H1 (cell line): ENCODE data around the gene SLC9A2. TPM values are rescaled to one million over a fixed set of nuclear protein-coding genes. Genes with fewer than 3 reads are reported as not detected.

Source experiments
- CTCF ChIA-PET: fragments of 300-600 bp; sonication (Branson Sonifier 250); formaldehyde crosslinking; loops from one replicate; lab custom pipeline; 2021; ENCODE audit not compliant: partially characterized antibody; lab: Charles Lee
- POLR2A ChIA-PET: fragments of 300-600 bp; sonication (Branson Sonifier 250); formaldehyde crosslinking; loops from one replicate; lab custom pipeline; 2021; ENCODE audit warnings: inconsistent platforms; ENCODE audit not compliant: partially characterized antibody; lab: Charles Lee
- DNase-seq, 2 experiments: peaks; one replicate each; pipeline versions ENCODE4 v3.0.0 to v3.0.0-alpha.2; 2010 to 2022; ENCODE audit warnings: low spot score in 2 of 2, low read depth in 1 of 2, mixed read lengths in 1 of 2
- FAIRE-seq: peaks from 2 replicates; lab custom pipeline; 2011; peaks lifted over from hg19 to GRCh38; lab: Jason Lieb, UNC
- H2AFZ ChIP-seq: 2 replicates; pipeline ENCODE4 v1.8.1; 2012; ENCODE audit warnings: low read length, inconsistent platforms
- H2AK5ac ChIP-seq: 2 replicates; pipeline ENCODE4 v1.6.1; 2013; ENCODE audit warnings: low read depth, low read length
- H2BK120ac ChIP-seq: replicated peaks from 2 replicates; pipeline ENCODE3; 2013; ENCODE audit warnings: low read depth, low read length, inconsistent platforms
- H2BK12ac ChIP-seq: 2 replicates; pipeline ENCODE4 v1.6.1; 2013; ENCODE audit warnings: low read depth, low read length
- H2BK15ac ChIP-seq: 2 replicates; pipeline ENCODE4 v1.6.1; 2013; ENCODE audit warnings: low read length
- H2BK20ac ChIP-seq: 2 replicates; pipeline ENCODE4 v1.6.1; 2013; ENCODE audit warnings: low read length
- H2BK5ac ChIP-seq: 2 replicates; pipeline ENCODE4 v1.6.1; 2013; ENCODE audit warnings: low read depth, low read length
- H3K14ac ChIP-seq: 2 replicates; pipeline ENCODE4 v1.6.1; 2013; ENCODE audit warnings: inconsistent platforms; ENCODE audit not compliant: insufficient read length
- H3K18ac ChIP-seq: 2 replicates; pipeline ENCODE4 v1.6.1; 2013; ENCODE audit warnings: low read length; ENCODE audit errors: extremely low read depth
- H3K23ac ChIP-seq: 2 replicates; pipeline ENCODE4 v1.6.1; 2013; ENCODE audit warnings: inconsistent platforms; ENCODE audit not compliant: insufficient read length
- H3K23me2 ChIP-seq: 2 replicates; pipeline ENCODE4 v1.6.1; 2013; ENCODE audit warnings: low read depth, low read length
- H3K27ac ChIP-seq: 2 replicates; pipeline ENCODE4 v1.6.1; 2011; ENCODE audit warnings: low read depth, low read length, inconsistent platforms
- H3K27me3 ChIP-seq, 4 experiments: replicated peaks in 1 of 4; 1 replicate in 1 of 4; 2 replicates in 3 of 4; pipeline versions ENCODE4 v1.6.1 to v1.8.1; 2011 to 2013; ENCODE audit warnings: low read length in 3 of 4, mild to moderate bottlenecking in 3 of 4, inconsistent platforms in 2 of 4, mixed read lengths in 2 of 4, moderate library complexity in 1 of 4; ENCODE audit not compliant: control insufficient read depth in 3 of 4, insufficient read depth in 3 of 4; ENCODE audit errors: extremely low read depth in 1 of 4
- H3K36me3 ChIP-seq, 4 experiments: 2 replicates each; pipeline versions ENCODE4 v1.6.1 to v1.8.1; 2011 to 2013; ENCODE audit warnings: mild to moderate bottlenecking in 4 of 4, low read length in 3 of 4, moderate library complexity in 2 of 4, control low read depth in 1 of 4, inconsistent platforms in 1 of 4; ENCODE audit not compliant: insufficient read depth in 4 of 4, control insufficient read depth in 2 of 4
- H3K4ac ChIP-seq: replicated peaks from 2 replicates; pipeline ENCODE3; 2013; ENCODE audit warnings: low read length, low read depth, mixed read lengths, inconsistent platforms; ENCODE audit not compliant: insufficient read length
- H3K4me1 ChIP-seq, 4 experiments: replicated peaks in 1 of 4; 1 replicate in 1 of 4; 2 replicates in 3 of 4; pipeline versions ENCODE4 v1.6.1 to v1.8.1; 2011 to 2013; ENCODE audit warnings: low read length in 3 of 4, inconsistent platforms in 2 of 4, mixed read lengths in 1 of 4; ENCODE audit not compliant: insufficient read depth in 4 of 4, control insufficient read depth in 3 of 4
- H3K4me2 ChIP-seq, 2 experiments: 2 replicates each; pipeline versions ENCODE4 v1.6.1 to v1.8.1; 2011 to 2013; ENCODE audit warnings: low read depth in 2 of 2, low read length in 2 of 2, control low read depth in 1 of 2, inconsistent platforms in 1 of 2, mild to moderate bottlenecking in 1 of 2; ENCODE audit not compliant: insufficient read depth in 1 of 2
- H3K4me3 ChIP-seq, 4 experiments: fragments of 200-600, 300-600 bp in 1 of 4; sonication (generic), shearing (Covaris generic), sonication (Bioruptor Twin) in 1 of 4; 2 replicates each; pipeline versions ENCODE4 v1.5.1 to v1.8.1; 2011 to 2016; ENCODE audit warnings: low read length in 4 of 4, low read depth in 3 of 4, control low read depth in 2 of 4, inconsistent platforms in 2 of 4, mild to moderate bottlenecking in 2 of 4, mixed read lengths in 1 of 4, moderate library complexity in 1 of 4; ENCODE audit not compliant: insufficient read depth in 2 of 4; ENCODE audit errors: extremely low read depth in 1 of 4
- H3K56ac ChIP-seq: replicated peaks from 2 replicates; pipeline ENCODE3; 2013; ENCODE audit warnings: low read depth, mild to moderate bottlenecking, mixed read lengths, low read length, inconsistent platforms; ENCODE audit not compliant: insufficient read length
- H3K79me1 ChIP-seq: 2 replicates; pipeline ENCODE4 v1.6.1; 2013; ENCODE audit warnings: low read depth, low read length, control low read depth
- H3K79me2 ChIP-seq, 2 experiments: 2 replicates each; pipeline versions ENCODE4 v1.6.1 to v1.8.1; 2012 to 2013; ENCODE audit warnings: low read length in 2 of 2, mild to moderate bottlenecking in 2 of 2, inconsistent platforms in 1 of 2; ENCODE audit not compliant: insufficient read depth in 2 of 2, control insufficient read depth in 1 of 2
- H3K9ac ChIP-seq, 4 experiments: replicated peaks in 1 of 4; 1 replicate in 1 of 4; 2 replicates in 3 of 4; pipeline versions ENCODE4 v1.6.1 to v1.8.1; 2011 to 2013; ENCODE audit warnings: low read depth in 3 of 4, low read length in 3 of 4, control low read depth in 2 of 4, mild to moderate bottlenecking in 2 of 4, moderate library complexity in 2 of 4, inconsistent platforms in 1 of 4; ENCODE audit errors: extremely low read depth in 1 of 4
- H3K9me3 ChIP-seq, 2 experiments: 2 replicates each; pipeline versions ENCODE4 v1.6.1 to v1.8.1; 2012 to 2013; ENCODE audit warnings: mild to moderate bottlenecking in 2 of 2, moderate library complexity in 2 of 2, control low read depth in 1 of 2, inconsistent platforms in 1 of 2, low read depth in 1 of 2, low read length in 1 of 2, mixed read lengths in 1 of 2; ENCODE audit not compliant: insufficient read depth in 2 of 2
- H4K20me1 ChIP-seq, 2 experiments: replicated peaks in 1 of 2; 2 replicates each; pipeline versions ENCODE3 to v1.8.1; 2011 to 2013; ENCODE audit warnings: inconsistent platforms in 2 of 2, low read length in 2 of 2, mild to moderate bottlenecking in 1 of 2; ENCODE audit not compliant: insufficient read depth in 2 of 2, control insufficient read depth in 1 of 2
- H4K5ac ChIP-seq: 2 replicates; pipeline ENCODE4 v1.6.1; 2013; ENCODE audit warnings: low read length, low read depth, mixed read lengths, inconsistent platforms; ENCODE audit not compliant: insufficient read length
- H4K8ac ChIP-seq: 2 replicates; pipeline ENCODE4 v1.8.0; 2013; ENCODE audit warnings: mild to moderate bottlenecking, moderate library complexity, low read length, inconsistent platforms; ENCODE audit not compliant: insufficient read depth; ENCODE audit errors: extremely low read depth
- H4K91ac ChIP-seq: replicated peaks from 2 replicates; pipeline ENCODE3; 2013; ENCODE audit warnings: low read length, mixed read lengths, inconsistent platforms; ENCODE audit not compliant: insufficient read length
- BCL11A ChIP-seq, 2 experiments: IDR thresholded peaks; one replicate each; pipeline ENCODE4 v1.6.1; 2011; ENCODE audit warnings: low read depth in 2 of 2, low read length in 2 of 2, mild to moderate bottlenecking in 2 of 2
- CHD1 ChIP-seq: IDR thresholded peaks from 2 replicates; pipeline ENCODE4 v1.6.1; 2012; ENCODE audit warnings: low read depth, low read length, improper control_type of control experiment
- EP300 ChIP-seq, 2 experiments: IDR thresholded peaks; 1 replicate in 1 of 2; 2 replicates in 1 of 2; pipeline ENCODE4 v1.6.1; 2011 to 2012; ENCODE audit warnings: low read depth in 2 of 2, low read length in 2 of 2, mild to moderate bottlenecking in 2 of 2, borderline replicate concordance in 1 of 2, inconsistent platforms in 1 of 2, moderate library complexity in 1 of 2
- HDAC2 ChIP-seq, 2 experiments: fragments of 300-600 bp in 1 of 2; sonication (generic) in 1 of 2; IDR thresholded peaks; 2 replicates each; pipeline ENCODE4 v1.6.1; 2011 to 2012; ENCODE audit warnings: low read depth in 2 of 2, low read length in 2 of 2, mild to moderate bottlenecking in 2 of 2, moderate library complexity in 2 of 2, borderline replicate concordance in 1 of 2, inconsistent platforms in 1 of 2
- HDAC6 ChIP-seq: IDR thresholded peaks from one replicate; pipeline ENCODE4 v1.7.1; 2012; ENCODE audit warnings: low read depth, mild to moderate bottlenecking, inconsistent platforms, low read length, moderate library complexity
- NRF1 ChIP-seq: IDR thresholded peaks from 2 replicates; pipeline ENCODE4 v1.6.1; 2011; ENCODE audit warnings: mild to moderate bottlenecking, low read depth, low read length, improper control_type of control experiment
- SP4 ChIP-seq: IDR thresholded peaks from 2 replicates; pipeline ENCODE4 v1.6.1; 2012; ENCODE audit warnings: low read length, inconsistent platforms
- WGBS, 2 experiments: shearing (Covaris generic) in 1 of 2; methylation state at CpG; one replicate each; pipeline versions ENCODE4 v1.1.6 to v1.1.7; 2013 to 2015; ENCODE audit warnings: low lambda C conversion rate in 2 of 2, mixed read lengths in 2 of 2, inconsistent platforms in 1 of 2, low coverage in 1 of 2, missing lambda C conversion rate in 1 of 2; ENCODE audit not compliant: insufficient replicate concordance in 2 of 2, insufficient coverage in 1 of 2, insufficient read length in 1 of 2; ENCODE audit errors: extremely low coverage in 1 of 2, missing lambda C conversion rate in 1 of 2; 5-methylcytosine and 5-hydroxymethylcytosine counted together
- polyA plus RNA-seq, 7 experiments: library from polyadenylated mRNA; depleted of rRNA in 3 of 7; stranded (reverse) in 5 of 7; unstranded in 2 of 7; fragments of >200 nt in 5 of 7; fragments of 200-250 nt in 2 of 7; gene quantifications; 1 replicate in 5 of 7; 2 replicates in 1 of 7; 4 replicates in 1 of 7; pipeline versions ENCODE4 v1.2.1 to v1.2.3, GENCODE V29; 2011 to 2013; ENCODE audit warnings: missing spikeins in 2 of 7, mixed read lengths in 2 of 7
- total RNA-seq: library from RNA; stranded (reverse); fragmentation: NEBNext Ultra II Directional; extraction: Animal tissue kit (Norgen Biotek cat#: 25700); gene quantifications from 2 replicates; pipeline ENCODE4 v1.2.1, GENCODE V29; 2021

The SLC9A2 gene
- total and polyA plus RNA-seq, 2 of the 8 experiments (the other 6 are each of a cell fraction or from before 2014, with no cell fraction given): 0.06 to 0.13 TPM

- no peak for FAIRE-seq
- POLR2A ChIA-PET: interaction anchor here (0.9 to 1.5 kb wide), 4 partner anchors 12 to 60 kb away, joined by 3 read pairs; no protein-coding TSS in a partner anchor
- no peak overlapping the region for H3K23ac ChIP-seq
- no peak overlapping the region; the same call in 1 of the 2 replicates for H3K27ac ChIP-seq
- TF ChIP-seq BCL11A (IDR thresholded peaks at IDR 0.05; ENCODE audit: low read depth in 2 of 2, low read length in 2 of 2) (no peak), SP4 (no peak), HDAC6 (no peak), NRF1 (no peak), EP300 (IDR thresholded peaks at IDR 0.05; ENCODE audit: borderline replicate concordance in 1 of 2, low read depth in 2 of 2, low read length in 2 of 2) (no peak), HDAC2 (IDR thresholded peaks at IDR 0.05; ENCODE audit: borderline replicate concordance in 1 of 2, low read depth in 2 of 2, low read length in 2 of 2) (no peak), CHD1 (no peak)
- peak overlapping the region; percentile 58 to 67 (median 64) for H3K9ac ChIP-seq
- no peaks in the 10 kb centered on the region for H3K27me3 ChIP-seq
- H3K23me2 ChIP-seq: peaks cover 14% of the 10 kb centered on the region
- peaks cover 6% of the 10 kb centered on the region for H3K79me1 ChIP-seq
- H3K9me3 ChIP-seq: no peaks in the 10 kb centered on the region
- no peak overlapping the region for H4K8ac ChIP-seq
- no peak overlapping the region for H2BK20ac ChIP-seq
- no peaks in the 10 kb centered on the region for H4K20me1 ChIP-seq
- H3K4me3 ChIP-seq: peak overlapping the region; percentile 83 to 98 (median 96)
- peak overlapping the region; percentile 89 for H2AFZ ChIP-seq
- H2BK120ac ChIP-seq: no peak overlapping the region
- H3K18ac ChIP-seq: 0 out of 2 replicates have a peak overlapping the region, but pooled peaks have one; percentile 72
- H3K79me2 ChIP-seq: peaks cover 8 to 42% of the 10 kb centered on the region in 2 experiments
- CTCF ChIA-PET: interaction anchor here (0.6 to 2.9 kb wide), 7 partner anchors 10 to 502 kb away, joined by 3 to 30 read pairs (median 3); no protein-coding TSS in a partner anchor
- H3K36me3 ChIP-seq: peaks cover 0 to 8% (median 4%) of the 10 kb centered on the region in 4 experiments; a peak in 4 of 8 replicates
- peaks cover 0 to 9% (median 1%) of the 10 kb centered on the region in 4 experiments; a peak in 4 of 7 replicates for H3K4me1 ChIP-seq
- peak overlapping the region; percentile 82 to 84 for H3K4me2 ChIP-seq
- H4K5ac ChIP-seq: no peak overlapping the region
- H2BK12ac ChIP-seq: no peak overlapping the region
- H3K14ac ChIP-seq: no peak overlapping the region
- H2BK5ac ChIP-seq: peak overlapping the region; percentile 55; the same call in 1 of the 2 replicates
- H3K4ac ChIP-seq: no peak overlapping the region
- H2BK15ac ChIP-seq: no peak overlapping the region; the same call in 1 of the 2 replicates
- DNase-seq: no peak
- H3K56ac ChIP-seq: no peak overlapping the region
- H4K91ac ChIP-seq: no peak overlapping the region
- 1% methylated on average over 6 of the region's 6 CpGs; no CpG with 5 or more reads in 1 of the 2 experiments for WGBS, 2 experiments
- H2AK5ac ChIP-seq: no peak overlapping the region
These were observed 116.7 kb downstream of the SLC9A2 start for GRCh38 chr2:102736110-102736409.
